GM13977 (cell line): ENCODE data around the gene FLOT2.
"Not testable (repeated sequence)": the region's sequence is repeated elsewhere in the genome, so short reads cannot be mapped to it uniquely, and the experiment has no call there.

Experiments used
- DNase-seq: peaks from one replicate; pipeline ENCODE4 v3.0.0; 2012; ENCODE audit warnings: low spot score
- CTCF ChIP-seq: IDR thresholded peaks from 2 replicates; pipeline ENCODE4 v1.5.1; 2012; ENCODE audit warnings: mild to moderate bottlenecking, control low read depth; ENCODE audit not compliant: insufficient read depth; ENCODE audit errors: extremely low read depth, missing control alignments
- in situ Hi-C: fragments of 300-500 bp; cut with MboI; formaldehyde crosslinking; loops from one replicate; pipeline ENCODE4 v1.12.0; 2022; ENCODE audit warnings: low sequenced_read_pairs, low pct_unique_long_range_greater_than_20kb, mixed read lengths, inconsistent platforms; ENCODE audit not compliant: unreplicated experiment

Gene FLOT2

GRCh38 chr17:28940675-28941074 lies 43.1 kb upstream of the FLOT2 start:
- no peak for TF ChIP-seq CTCF
- in situ Hi-C loops = no loop called here
- DNase-seq = no peak

- in situ Hi-C loops = no loop called here
- TF ChIP-seq CTCF = no peak
- DNase-seq = no peak
Observed at GRCh38 chr17:28940142-28940541, 42.6 kb upstream of the FLOT2 start.

- DNase-seq = no peak
- no peak for TF ChIP-seq CTCF
- in situ Hi-C loops = no loop called here
Observed at GRCh38 chr17:28938552-28938951, 41.0 kb upstream of the FLOT2 start.

- in situ Hi-C loops = no loop called here
- no peak for TF ChIP-seq CTCF
- no peak for DNase-seq
Observed at GRCh38 chr17:28937044-28937729, 39.7 kb upstream of the FLOT2 start.

GRCh38 chr17:28935744-28936460 lies 38.4 kb upstream of the FLOT2 start:
- TF ChIP-seq CTCF = no peak
- in situ Hi-C loops = no loop called here

GRCh38 chr17:28934508-28934907 lies 37.0 kb upstream of the FLOT2 start:
- in situ Hi-C loops, DNase-seq: not testable (repeated sequence)

More at GRCh38 chr17:28935744-28936460, 38.4 kb upstream of the FLOT2 start:
- no peak for DNase-seq

- no peak for TF ChIP-seq CTCF
- in situ Hi-C loops = no loop called here
- no peak for DNase-seq
Observed at GRCh38 chr17:28929787-28930186, 32.3 kb upstream of the FLOT2 start.
